ENCODE data around the gene RASGRP2. TPM values are rescaled to one million over a fixed set of nuclear protein-coding genes. Genes with fewer than 3 reads are reported as not detected.

Gene RASGRP2
- total RNA-seq, 1 donor from 2014 or later: 0.96 TPM

GRCh38 chr11:64759722-64760719 lies 16.1 kb upstream of the RASGRP2 start, which contains the start of gene PYGM:
TSS of gene PYGM (minus strand) at chr11:64759974. CDS start at chr11:64759898, 76 bp downstream.
- TF ChIP-seq CTCF (IDR thresholded peaks at IDR 0.05; ENCODE audit: insufficient read depth, low read length, poor library complexity, severe bottlenecking): no peak
- H3K36me3 ChIP-seq (ENCODE audit: control insufficient read depth, insufficient read depth, low read length): no peaks in the 10 kb centered on the region
- H3K4me3 ChIP-seq (ENCODE audit: low read depth, low read length): no peak within 1 kb of the TSS
- peaks cover 2% of the 10 kb centered on the region for H3K27me3 ChIP-seq (ENCODE audit: control insufficient read depth, insufficient read depth, low read length)
- DNase-seq (ENCODE audit: low read depth): no peak

- no peak for TF ChIP-seq CTCF (IDR thresholded peaks at IDR 0.05; ENCODE audit: insufficient read depth, low read length, poor library complexity, severe bottlenecking)
- H3K27me3 ChIP-seq (ENCODE audit: control insufficient read depth, insufficient read depth, low read length): peaks cover 4% of the 10 kb centered on the region
- no peaks in the 10 kb centered on the region for H3K36me3 ChIP-seq (ENCODE audit: control insufficient read depth, insufficient read depth, low read length)
- no peak for DNase-seq (ENCODE audit: low read depth)
- H3K4me3 ChIP-seq (ENCODE audit: low read depth, low read length): no peak overlapping the region
Observed at GRCh38 chr11:64759131-64759721, 15.3 kb upstream of the RASGRP2 start.

- H3K4me3 ChIP-seq (ENCODE audit: low read depth, low read length): no peak overlapping the region
- no peak for TF ChIP-seq CTCF (IDR thresholded peaks at IDR 0.05; ENCODE audit: insufficient read depth, low read length, poor library complexity, severe bottlenecking)
- H3K27me3 ChIP-seq (ENCODE audit: control insufficient read depth, insufficient read depth, low read length): peaks cover 4% of the 10 kb centered on the region
- H3K36me3 ChIP-seq (ENCODE audit: control insufficient read depth, insufficient read depth, low read length): no peaks in the 10 kb centered on the region
- no peak for DNase-seq (ENCODE audit: low read depth)
Observed at GRCh38 chr11:64758330-64759079, 14.6 kb upstream of the RASGRP2 start.

GRCh38 chr11:64757549-64758329 lies 13.8 kb upstream of the RASGRP2 start:
- DNase-seq (ENCODE audit: low read depth): no peak
- Histone ChIP-seq H3K36me3 (ENCODE audit: control insufficient read depth, insufficient read depth, low read length) (no peaks in the 10 kb centered on the region), H3K4me3 (ENCODE audit: low read depth, low read length) (no peak overlapping the region), H3K27me3 (ENCODE audit: control insufficient read depth, insufficient read depth, low read length) (peaks cover 6% of the 10 kb centered on the region)
- TF ChIP-seq CTCF (IDR thresholded peaks at IDR 0.05; ENCODE audit: insufficient read depth, low read length, poor library complexity, severe bottlenecking): no peak

DNA sequence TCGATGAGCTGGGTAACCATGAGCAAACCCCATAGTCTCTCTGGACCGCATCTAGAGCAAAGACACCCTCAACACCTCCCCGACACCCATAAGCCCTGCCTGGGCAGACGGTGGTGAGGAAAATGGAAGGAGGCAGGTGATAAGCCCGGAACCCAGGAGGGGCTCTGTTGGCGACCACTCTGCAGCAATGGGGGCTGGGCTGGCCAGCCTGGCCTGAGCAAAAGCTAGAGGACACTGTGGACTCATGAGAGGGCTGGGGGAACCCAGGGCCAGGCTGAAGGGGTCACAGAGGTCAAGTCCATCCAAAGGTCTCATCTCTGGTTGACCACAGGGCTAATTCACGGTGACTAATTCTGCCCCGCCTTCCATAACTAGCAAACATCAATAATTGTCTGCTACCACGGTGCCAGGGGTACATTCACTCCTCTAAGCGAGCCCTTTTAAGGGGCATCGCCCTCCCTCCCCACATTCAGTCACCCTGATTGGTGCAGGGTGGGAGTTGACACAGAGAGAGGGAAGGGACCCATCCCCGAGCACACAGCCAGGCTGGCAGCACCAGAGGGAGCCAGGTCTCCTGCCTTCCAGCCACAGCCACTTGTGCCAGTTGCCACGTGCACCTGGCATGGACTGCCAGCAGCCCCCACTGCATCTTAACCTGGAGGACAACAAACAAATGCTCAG lies 11.9 kb upstream of the RASGRP2 start:
- H3K4me3 ChIP-seq (ENCODE audit: low read depth, low read length): no peak overlapping the region
- H3K27me3 ChIP-seq (ENCODE audit: control insufficient read depth, insufficient read depth, low read length): peaks cover 7% of the 10 kb centered on the region
- H3K36me3 ChIP-seq (ENCODE audit: control insufficient read depth, insufficient read depth, low read length): no peaks in the 10 kb centered on the region
- DNase-seq (ENCODE audit: low read depth): no peak
- TF ChIP-seq CTCF (IDR thresholded peaks at IDR 0.05; ENCODE audit: insufficient read depth, low read length, poor library complexity, severe bottlenecking): no peak

All from kidney epithelial cell (primary cell).